HEK293T (cell line): ENCODE data around the gene CDON.

Experiments
- CTCF ChIA-PET: fragments of 350-600 bp; formaldehyde crosslinking; extraction: SDS; loops from one replicate; lab custom pipeline; 2021; ENCODE audit warnings: antibody characterized with exemption, inconsistent platforms; lab: Yijun Ruan, JAX
- POLR2A ChIA-PET: fragments of 350-600 bp; formaldehyde crosslinking; extraction: SDS; loops from one replicate; lab custom pipeline; 2020; ENCODE audit warnings: antibody characterized with exemption, inconsistent platforms; lab: Yijun Ruan, JAX
- DNase-seq: peaks from one replicate; pipeline ENCODE4 v3.0.0; 2012; ENCODE audit warnings: mixed read lengths; ENCODE audit errors: extremely low spot score
- ARNT ChIP-seq: fragments of 450-650 bp; IDR thresholded peaks from 2 replicates; pipeline ENCODE4 v1.6.1; 2017; ENCODE audit warnings: mild to moderate bottlenecking
- BHLHE40 ChIP-seq: fragments of 450-650 bp; IDR thresholded peaks from 2 replicates; pipeline ENCODE4 v1.6.1; 2016; ENCODE audit warnings: mild to moderate bottlenecking, moderate library complexity, borderline replicate concordance
- CTBP1 ChIP-seq: fragments of 450-650 bp; IDR thresholded peaks from 2 replicates; pipeline ENCODE4 v1.6.1; 2016; ENCODE audit warnings: borderline replicate concordance
- ELF4 ChIP-seq: fragments of 450-650 bp; IDR thresholded peaks from 2 replicates; pipeline ENCODE4 v1.6.1; 2017; ENCODE audit warnings: antibody characterized with exemption
- FOXA1 ChIP-seq: fragments of 450-650 bp; IDR thresholded peaks from 2 replicates; pipeline ENCODE4 v1.6.1; 2016; ENCODE audit warnings: mild to moderate bottlenecking
- FOXK2 ChIP-seq: fragments of 450-650 bp; IDR thresholded peaks from 2 replicates; pipeline ENCODE4 v1.6.1; 2016; ENCODE audit warnings: mild to moderate bottlenecking
- FOXM1 ChIP-seq: fragments of 450-650 bp; IDR thresholded peaks from 2 replicates; pipeline ENCODE4 v1.6.1; 2017; ENCODE audit warnings: mild to moderate bottlenecking, borderline replicate concordance
- HDGF ChIP-seq: fragments of 450-650 bp; IDR thresholded peaks from 2 replicates; pipeline ENCODE4 v1.6.1; 2017; ENCODE audit warnings: antibody characterized with exemption, borderline replicate concordance
- L3MBTL2 ChIP-seq: fragments of 450-650 bp; conservative IDR thresholded peaks from 2 replicates; pipeline ENCODE4 v1.6.1; 2016; ENCODE audit warnings: mild to moderate bottlenecking
- LEF1 ChIP-seq: fragments of 450-650 bp; IDR thresholded peaks from 2 replicates; pipeline ENCODE4 v1.6.1; 2017; ENCODE audit warnings: mild to moderate bottlenecking, borderline replicate concordance
- NFRKB ChIP-seq: fragments of 450-650 bp; IDR thresholded peaks from 2 replicates; pipeline ENCODE4 v1.6.1; 2016; ENCODE audit warnings: mild to moderate bottlenecking, moderate library complexity
- PKNOX1 ChIP-seq: fragments of 450-650 bp; IDR thresholded peaks from 2 replicates; pipeline ENCODE4 v1.6.1; 2016
- SP1 ChIP-seq: fragments of 450-650 bp; IDR thresholded peaks from 2 replicates; pipeline ENCODE4 v1.6.1; 2017
- SUZ12 ChIP-seq: fragments of 450-650 bp; IDR thresholded peaks from 2 replicates; pipeline ENCODE4 v1.6.1; 2016; ENCODE audit warnings: mild to moderate bottlenecking
- TARDBP ChIP-seq: fragments of 450-650 bp; IDR thresholded peaks from 2 replicates; pipeline ENCODE4 v1.6.1; 2016
- ZNF384 ChIP-seq: fragments of 450-650 bp; IDR thresholded peaks from 2 replicates; pipeline ENCODE4 v1.6.1; 2016

CDON gene

GRCh38 chr11:126063507-126063852, 814 bp upstream of the CDON start:
- TF ChIP-seq FOXA1 (no peak), SP1 (no peak), PKNOX1 (no peak), ELF4 (no peak), CTBP1 (no peak), TARDBP (no peak), BHLHE40 (no peak), SUZ12 (no peak), FOXK2 (no peak), LEF1 (no peak), NFRKB (no peak), FOXM1 (no peak), L3MBTL2 (no peak), HDGF (no peak), ARNT (no peak)
- DNase-seq = no peak
- POLR2A ChIA-PET = no interaction called here
- CTCF ChIA-PET = no interaction called here

GRCh38 chr11:126061707-126062678, 673 bp downstream of the CDON start:
- peak; percentile 65 for DNase-seq
- POLR2A ChIA-PET = interaction anchor here (0.6 to 1.1 kb wide), 4 partner anchors 9 to 124 kb away, joined by 3 to 4 read pairs (median 4); no protein-coding TSS in a partner anchor
- CTCF ChIA-PET = interaction anchor here (0.7 to 2.1 kb wide), 15 partner anchors 8 to 120 kb away, joined by 3 to 9 read pairs (median 4); no protein-coding TSS in a partner anchor
- TF ChIP-seq TARDBP (no peak), PKNOX1 (peak; percentile 88), L3MBTL2 (0 out of 2 replicates have a peak, but pooled peaks have one; percentile 8), SP1 (no peak)

- POLR2A ChIA-PET = no interaction called here
- TF ChIP-seq ZNF384 (no peak), PKNOX1 (peak; percentile 82)
- no peak for DNase-seq
- CTCF ChIA-PET = interaction anchor here (1.0 to 2.1 kb wide), 3 partner anchors 9 to 53 kb away, joined by 3 to 8 read pairs (median 5); no protein-coding TSS in a partner anchor
Observed at GRCh38 chr11:126060757-126061171, 1.9 kb downstream of the CDON start.

GRCh38 chr11:126059238-126059781, 3.4 kb downstream of the CDON start:
- ChIA-PET CTCF (interaction anchor here (1.0 kb wide), 1 partner anchor 117 kb away, joined by 3 read pairs; no protein-coding TSS in a partner anchor), POLR2A (no interaction called here)
- no peak for DNase-seq
- TF ChIP-seq SUZ12 (no peak), NFRKB (no peak), PKNOX1 (no peak), FOXK2 (no peak), FOXA1 (no peak), LEF1 (no peak), CTBP1 (no peak), FOXM1 (no peak), HDGF (no peak), ELF4 (no peak), ARNT (no peak), SP1 (no peak), ZNF384 (no peak), BHLHE40 (no peak), TARDBP (no peak), L3MBTL2 (no peak)

GRCh38 chr11:126058105-126058874, 4.4 kb downstream of the CDON start:
- CTCF ChIA-PET = interaction anchor here (0.5 to 1.2 kb wide), 3 partner anchors 11 to 77 kb away, joined by 3 to 5 read pairs (median 3); no protein-coding TSS in a partner anchor
- no peak for DNase-seq
- TF ChIP-seq ARNT = no peak
- POLR2A ChIA-PET = interaction anchor here (1.6 kb wide), 1 partner anchor 155 kb away, joined by 5 read pairs; the partner anchor contains the start of gene PUS3
